Stomach (tissue), 4 donors: ENCODE results near the gene IWS1.

Source experiments
- CTCF ChIP-seq, 7 experiments: fragments of 450-650 bp in 4 of 7; fragments of 200-600 bp in 3 of 7; sonication (generic) in 3 of 7; IDR thresholded peaks; one replicate each; pipeline ENCODE4 v1.5.1; 2016 to 2019; ENCODE audit warnings: antibody characterized with exemption in 7 of 7, control low read depth in 2 of 7, mild to moderate bottlenecking in 1 of 7
- POLR2A ChIP-seq, 4 donors: fragments of 450-650 bp; IDR thresholded peaks; one replicate each; pipeline ENCODE4 v1.6.1; 2016; ENCODE audit warnings: antibody characterized with exemption in 4 of 4, control low read depth in 2 of 4, mild to moderate bottlenecking in 1 of 4, moderate library complexity in 1 of 4
- POLR2AphosphoS5 ChIP-seq, 3 donors: sonication (generic); formaldehyde crosslinking; IDR thresholded peaks; one replicate each; pipeline ENCODE4 v1.6.1; 2016; ENCODE audit warnings: antibody characterized with exemption in 3 of 3

- no peak for TF ChIP-seq CTCF (IDR thresholded peaks at IDR 0.05)
- TF ChIP-seq POLR2AphosphoS5 (IDR thresholded peaks at IDR 0.05): no peak
- TF ChIP-seq POLR2A (IDR thresholded peaks at IDR 0.05): no peak
Observed at GRCh38 chr2:127498386-127498785, 27.9 kb downstream of the IWS1 start.
